Erythroblast (primary cell): ENCODE measurements around the gene FARP2.
"Not testable (repeated sequence)": the region's sequence is repeated elsewhere in the genome, so short reads cannot be mapped to it uniquely, and the experiment has no call there.

Experiments used
- DNase-seq, 2 experiments: peaks; one replicate each; lab custom pipeline; 2025; lab: John Stamatoyannopoulos, UW
- GATA1 ChIP-seq: IDR thresholded peaks from 2 replicates; pipeline ENCODE4 v1.6.1; 2011; ENCODE audit warnings: low read depth, mild to moderate bottlenecking, control low read depth, low read length, moderate library complexity
- POLR2A ChIP-seq: IDR thresholded peaks from 2 replicates; pipeline ENCODE4 v1.6.1; 2011; ENCODE audit warnings: mild to moderate bottlenecking, low read length

FARP2 gene

DNA sequence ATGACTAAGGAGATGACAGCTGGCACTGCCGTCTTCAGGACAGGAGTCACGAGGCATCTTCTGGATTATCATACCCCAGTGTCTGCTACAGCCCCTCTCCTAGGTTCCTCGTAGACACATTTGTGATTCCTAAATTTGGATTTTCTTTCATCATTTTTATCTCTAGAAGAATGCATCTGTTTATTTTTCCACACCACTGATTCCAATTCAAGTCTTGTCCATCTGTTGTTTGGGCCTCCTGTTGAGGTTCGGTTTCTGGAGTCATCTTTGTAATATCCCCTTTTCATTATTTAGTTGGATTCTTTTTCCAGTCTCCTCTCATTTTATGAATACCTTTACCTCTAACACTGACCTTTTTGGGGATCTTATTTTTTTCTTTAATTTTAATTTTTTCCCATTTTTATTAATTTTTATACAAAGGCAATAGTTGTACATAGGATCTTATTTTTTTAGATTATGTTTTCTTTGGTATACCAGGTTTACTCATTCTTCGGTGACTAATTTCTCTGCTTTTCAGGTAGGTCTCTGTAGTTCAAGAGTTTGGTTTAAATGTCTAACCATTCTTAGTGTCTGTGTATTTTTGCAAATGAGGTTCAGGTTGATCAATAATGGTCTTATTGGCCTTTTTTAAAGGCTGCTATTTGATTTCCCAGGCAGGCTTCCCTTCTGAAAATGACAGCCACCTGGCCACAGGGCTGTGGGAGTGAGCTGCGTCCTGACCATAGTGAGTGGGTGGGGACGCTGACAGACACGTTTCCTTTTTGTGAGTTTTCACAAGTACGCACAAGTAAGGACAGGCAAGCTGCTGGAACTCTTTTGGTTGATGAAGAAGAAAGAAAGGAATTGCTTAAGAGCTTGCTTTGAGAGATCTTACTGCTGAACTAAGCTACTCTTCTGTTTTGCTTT is 34.5 kb downstream of the FARP2 start:
- no peak for DNase-seq
- TF ChIP-seq GATA1 = no peak
- no peak for TF ChIP-seq POLR2A

DNA sequence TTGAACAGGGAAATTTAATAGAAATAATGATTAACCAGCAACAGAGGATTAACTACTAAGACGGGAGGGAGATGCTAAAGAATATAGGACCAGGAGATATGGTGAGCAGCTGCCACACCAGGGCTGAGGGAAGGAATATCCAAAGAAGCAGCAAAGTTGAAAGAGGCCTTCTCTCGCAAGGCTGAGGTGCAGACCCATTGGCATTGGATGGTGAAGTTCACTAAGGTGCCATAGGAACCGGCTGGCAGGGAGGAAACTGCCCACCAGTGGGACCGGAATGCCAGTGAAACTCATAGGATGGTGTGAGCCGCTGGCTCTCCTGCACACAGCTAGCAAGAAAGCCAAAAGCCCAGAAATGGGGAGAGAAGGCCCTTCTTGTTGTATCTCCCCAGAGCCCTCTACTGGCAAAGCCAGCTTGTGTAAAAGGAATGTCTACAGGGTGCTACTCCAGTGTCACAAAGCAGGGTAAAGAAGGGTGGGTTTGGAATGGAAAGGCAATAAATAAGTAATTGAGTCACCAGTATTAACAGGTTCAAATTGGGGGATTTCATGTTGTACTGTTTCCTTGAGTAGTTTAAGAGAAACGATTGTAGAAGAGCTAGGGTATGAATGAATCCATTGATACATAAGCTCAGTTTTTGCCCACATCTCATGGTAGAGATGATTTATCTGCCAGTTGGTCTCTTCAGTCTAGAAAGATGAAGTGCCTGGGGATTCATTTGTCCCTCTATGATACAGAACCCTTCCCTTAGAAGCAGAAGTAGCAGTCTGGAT is 36.0 kb downstream of the FARP2 start:
- no peak for TF ChIP-seq POLR2A
- TF ChIP-seq GATA1 = no peak
- peak; percentile 34 to 39 for DNase-seq

DNA sequence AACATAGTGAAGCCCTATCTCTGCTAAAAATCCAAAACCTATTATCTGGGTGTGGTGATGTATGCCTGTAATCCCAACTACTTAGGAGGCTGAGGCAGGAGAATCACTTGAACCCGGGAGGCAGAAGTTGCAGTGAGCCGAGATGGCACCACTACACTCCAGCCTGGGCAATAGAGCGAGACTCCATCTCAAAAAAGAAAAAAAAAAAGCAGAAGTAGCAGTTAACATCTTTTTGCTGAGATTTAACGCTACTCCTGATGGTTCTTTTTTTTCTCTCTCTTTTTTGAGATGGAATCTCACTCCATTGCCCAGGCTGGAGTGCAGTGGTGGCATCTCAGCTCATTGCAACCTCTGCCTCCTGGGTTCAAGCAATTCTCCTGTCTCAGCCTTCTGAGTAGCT is 36.7 kb downstream of the FARP2 start:
- DNase-seq = not testable (repeated sequence)

DNA sequence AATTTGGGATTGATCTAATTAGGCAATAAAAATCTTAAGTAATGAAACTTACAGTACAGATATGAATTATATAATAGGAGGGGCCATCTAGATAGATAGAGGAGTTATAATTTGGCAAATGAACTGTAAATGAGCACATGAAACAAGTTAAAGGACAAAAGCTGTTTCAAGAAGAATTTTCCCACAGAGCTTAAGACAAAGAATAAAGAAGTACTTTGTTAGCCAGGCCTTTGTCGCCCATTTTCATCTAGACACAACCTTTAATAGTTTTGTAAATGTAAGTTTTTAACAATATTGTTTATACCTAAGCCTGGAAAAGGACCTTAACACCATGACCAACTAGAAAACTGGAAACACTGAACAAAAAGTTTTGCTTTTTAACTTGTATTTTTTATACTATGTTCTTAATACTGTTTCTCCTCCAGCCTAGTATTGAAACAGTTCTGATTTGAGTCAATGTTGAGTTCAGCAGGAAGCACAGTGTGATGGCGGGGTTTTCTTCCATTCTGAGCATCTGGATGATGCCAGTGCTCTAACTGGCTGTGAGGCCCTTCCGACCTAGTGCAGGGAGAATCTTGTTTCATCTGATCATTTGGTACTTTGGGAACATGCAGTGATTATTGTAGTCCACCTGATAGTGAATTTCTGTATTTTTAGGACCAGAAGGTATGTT is 37.6 kb downstream of the FARP2 start:
- TF ChIP-seq GATA1 (no peak), POLR2A (no peak)
- no peak for DNase-seq

DNA sequence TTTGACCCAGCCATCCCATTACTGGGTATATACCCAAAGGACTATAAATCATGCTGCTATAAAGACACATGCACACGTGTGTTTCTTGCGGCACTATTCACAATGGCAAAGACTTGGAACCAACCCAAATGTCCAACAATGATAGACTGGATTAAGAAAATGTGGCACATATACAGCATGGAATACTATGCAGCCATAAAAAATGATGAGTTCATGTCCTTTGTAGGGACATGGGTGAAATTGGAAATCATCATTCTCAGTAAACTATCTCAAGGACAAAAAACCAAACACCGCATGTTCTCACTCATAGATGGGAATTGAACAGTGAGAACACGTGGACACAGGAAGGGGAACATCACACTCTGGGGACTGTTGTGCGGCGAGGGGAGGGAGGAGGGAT is 40.7 kb downstream of the FARP2 start:
- DNase-seq = not testable (repeated sequence)

DNA sequence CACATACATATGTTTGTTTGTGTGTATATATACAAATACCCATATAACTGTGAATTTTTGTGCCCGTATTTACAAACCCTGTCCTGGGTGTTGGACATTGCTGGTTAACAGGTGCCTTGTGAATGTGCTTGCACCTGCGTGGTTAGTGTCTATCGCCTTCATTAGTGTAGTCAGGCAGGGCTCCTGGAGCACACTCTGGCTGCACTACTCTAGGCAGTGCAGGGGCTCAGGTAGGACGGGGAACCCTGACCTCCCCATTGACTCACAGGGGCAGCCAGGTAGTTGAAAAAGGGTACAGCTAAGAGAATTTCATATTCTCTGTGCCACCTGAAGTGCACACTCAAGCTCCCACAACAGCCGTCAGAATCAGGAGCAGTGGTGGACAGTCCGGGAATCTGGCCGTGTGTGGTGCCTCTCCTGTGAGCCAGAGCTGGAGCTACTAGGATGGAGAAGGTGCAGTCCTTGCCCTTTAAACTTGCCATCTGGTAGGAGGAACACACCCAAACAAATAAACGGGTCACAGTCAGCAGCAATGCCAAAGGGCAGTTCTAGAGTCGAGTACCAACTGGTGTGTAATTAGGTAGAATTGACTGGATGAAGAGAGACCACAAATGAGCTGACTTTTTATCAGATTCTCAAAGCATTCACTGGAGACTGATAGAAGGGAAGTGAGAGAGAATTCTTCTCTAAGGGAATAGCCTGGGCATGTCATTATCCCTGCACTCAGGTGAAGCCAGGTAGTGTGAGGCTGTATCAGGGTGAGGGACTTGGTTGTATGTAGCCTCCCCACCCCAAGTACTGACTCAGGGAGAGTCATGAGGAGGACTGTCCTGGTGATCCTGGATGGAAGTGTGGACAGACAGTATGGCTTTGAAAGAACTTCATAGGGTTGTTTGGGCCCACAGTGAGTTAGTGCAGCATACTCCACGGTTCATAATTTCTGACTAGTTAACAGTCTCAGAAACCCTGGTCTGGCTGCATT is 44.1 kb downstream of the FARP2 start:
- no peak for DNase-seq
- TF ChIP-seq GATA1 (no peak), POLR2A (no peak)

DNA sequence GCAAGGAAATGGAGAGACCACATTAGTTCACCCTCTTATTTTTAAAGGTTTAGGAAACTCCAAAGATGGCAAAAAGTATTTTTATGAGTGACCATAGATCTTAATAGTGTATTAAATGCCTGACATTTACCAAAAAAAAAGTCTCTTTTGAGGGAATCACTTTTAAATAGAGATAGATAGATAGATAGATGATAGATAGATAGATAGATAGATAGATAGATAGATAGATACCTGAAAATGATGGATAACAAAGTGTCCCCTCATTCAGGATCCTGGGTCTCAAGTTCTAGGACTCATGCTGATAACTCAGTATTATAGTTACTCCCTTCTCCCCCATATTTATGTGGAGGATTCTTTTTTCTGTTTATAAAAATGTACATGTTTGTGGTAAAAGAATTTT is 52.8 kb downstream of the FARP2 start:
- DNase-seq = no peak
- no peak for TF ChIP-seq POLR2A
- no peak for TF ChIP-seq GATA1

DNA sequence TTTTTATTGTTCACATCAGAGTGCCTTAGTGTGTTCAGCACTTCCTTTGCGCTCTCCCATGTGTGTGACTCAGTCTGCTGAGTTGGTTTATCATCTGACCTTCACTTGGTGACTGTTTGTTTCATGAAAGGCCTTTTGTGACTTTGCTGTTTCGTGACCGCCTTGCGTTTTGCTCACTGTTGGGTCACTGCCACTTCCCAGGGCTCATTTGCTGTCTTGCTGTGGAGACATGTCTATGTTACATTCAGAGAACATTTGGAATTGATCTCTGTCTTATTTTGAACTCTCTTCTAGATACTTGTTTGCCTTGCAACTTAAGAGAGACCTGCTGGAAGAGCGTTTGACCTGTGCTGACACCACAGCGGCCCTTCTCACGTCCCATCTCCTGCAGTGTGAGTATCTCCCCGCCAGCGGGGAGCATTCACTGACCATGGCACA is 54.7 kb downstream of the FARP2 start:
- TF ChIP-seq POLR2A = no peak
- no peak for TF ChIP-seq GATA1
- no peak for DNase-seq

DNA sequence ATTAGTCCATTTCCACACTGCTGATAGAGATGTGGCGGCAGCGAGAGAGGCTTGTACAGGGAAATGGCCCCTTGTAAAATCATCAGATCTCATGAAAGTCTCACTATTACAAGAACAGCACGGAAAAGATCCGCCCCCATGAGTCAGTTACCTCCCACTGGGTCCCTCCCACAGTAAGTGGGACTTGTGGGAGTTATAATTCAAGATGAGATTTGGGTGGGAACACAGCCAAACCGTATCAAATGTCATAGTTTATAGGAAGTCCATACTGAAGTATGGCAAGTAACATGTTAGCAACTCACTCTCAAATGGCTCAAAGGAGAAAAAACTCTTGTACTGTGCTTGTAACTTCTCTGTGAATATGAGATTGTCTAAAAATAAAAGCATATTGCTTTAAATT is 56.1 kb downstream of the FARP2 start:
- peak in 1 of 2 experiments; percentile 13 for DNase-seq
- TF ChIP-seq GATA1 = no peak
- no peak for TF ChIP-seq POLR2A

DNA sequence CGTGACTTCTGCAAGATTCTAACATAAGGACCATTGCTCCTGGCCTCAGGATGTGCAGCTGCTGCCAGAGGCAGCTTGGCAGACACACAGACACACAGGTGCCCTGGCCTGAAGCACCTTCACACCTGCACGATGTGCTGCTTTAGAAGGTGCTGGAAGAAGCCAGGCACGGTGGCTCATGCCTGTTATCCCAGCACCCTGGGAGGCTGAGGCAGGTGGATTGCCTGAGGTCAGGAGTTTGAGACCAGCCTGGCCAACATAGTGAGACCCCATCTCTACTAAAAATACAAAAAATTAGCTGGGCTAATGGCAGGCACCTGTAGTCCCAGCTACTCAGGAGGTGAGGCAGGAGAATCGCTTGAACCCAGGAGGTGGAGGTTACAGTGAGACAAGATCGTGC is 57.4 kb downstream of the FARP2 start:
- DNase-seq = not testable (repeated sequence)

DNA sequence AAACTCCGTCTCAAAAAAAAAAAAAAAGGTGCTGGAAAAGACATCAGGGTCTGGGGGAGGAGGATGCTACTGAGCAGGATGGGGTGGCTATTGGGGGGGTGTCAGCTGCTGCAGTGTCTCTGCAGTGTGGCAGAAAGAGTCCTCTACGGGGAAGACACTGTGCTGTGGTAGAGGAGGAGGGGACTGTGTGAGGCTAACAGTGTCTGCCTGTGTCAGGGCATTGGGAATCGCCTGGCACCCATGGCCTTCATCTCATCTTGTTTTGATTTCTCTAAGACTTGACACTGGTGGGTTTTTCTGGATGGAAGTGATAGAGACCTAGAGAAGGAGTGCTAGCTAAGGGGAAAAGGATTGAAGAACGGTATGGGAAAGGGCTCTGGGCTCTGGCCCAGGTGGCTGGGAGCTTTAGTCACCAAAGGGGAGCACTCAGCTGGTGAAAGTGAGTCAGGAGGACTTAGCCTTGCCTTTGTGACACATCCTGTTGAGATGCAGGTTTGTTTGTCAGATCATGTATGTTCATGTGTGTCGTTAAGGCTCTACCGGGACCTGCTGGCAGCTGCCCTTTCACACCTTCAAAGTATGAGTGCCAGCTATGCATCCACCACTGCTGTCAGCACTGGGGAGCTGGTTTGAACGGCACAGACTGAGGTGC is 58.0 kb downstream of the FARP2 start:
- no peak for TF ChIP-seq GATA1
- TF ChIP-seq POLR2A = no peak
- DNase-seq = no peak

DNA sequence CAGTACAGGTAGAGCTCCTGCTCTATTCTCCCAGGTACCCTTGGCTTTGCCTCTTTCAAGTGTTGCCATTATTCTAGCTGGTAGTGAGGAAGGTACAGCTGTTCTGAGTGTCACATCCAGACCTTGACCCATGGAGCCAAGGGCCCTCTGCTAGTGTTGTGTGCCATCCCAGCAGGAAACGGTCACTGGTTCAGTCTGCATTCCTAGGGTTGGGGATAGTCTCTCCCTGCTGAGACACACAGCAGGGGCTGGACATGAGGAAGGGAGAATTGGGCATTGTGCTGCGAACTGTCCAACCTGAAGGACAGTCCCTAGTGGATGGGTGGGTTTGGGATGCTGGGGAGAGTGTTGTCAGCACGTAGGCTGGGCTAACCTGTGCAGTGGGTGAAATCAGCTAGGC is 59.1 kb downstream of the FARP2 start:
- no peak for DNase-seq
- TF ChIP-seq POLR2A = no peak
- TF ChIP-seq GATA1 = no peak

DNA sequence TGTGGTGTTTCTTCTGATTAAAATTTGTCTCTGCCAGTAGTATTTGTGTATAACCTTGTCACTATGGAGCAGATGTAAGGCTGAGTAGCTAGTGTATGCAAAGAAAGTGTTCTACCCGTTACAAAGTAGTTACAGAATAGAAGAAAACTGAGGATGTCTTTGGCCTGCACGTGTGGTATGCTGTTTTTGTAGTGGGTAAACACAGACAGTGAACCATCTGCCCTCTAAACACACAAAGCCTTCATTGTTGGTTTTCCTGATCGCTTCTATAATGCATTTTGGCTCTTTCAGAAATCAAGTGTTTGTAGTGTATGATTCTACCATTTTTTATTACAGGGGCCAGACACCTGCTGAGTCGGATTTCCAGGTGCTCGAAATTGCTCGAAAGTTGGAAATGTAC is 61.5 kb downstream of the FARP2 start:
- no peak for DNase-seq
- no peak for TF ChIP-seq GATA1
- no peak for TF ChIP-seq POLR2A
